Liver (tissue), 9 donors: ENCODE measurements around the gene RASA3. TPM values are rescaled to one million over a fixed set of nuclear protein-coding genes. Genes with fewer than 3 reads are reported as not detected.
A peak's percentile ranks its signal among the peaks of the same experiment; 100 is the strongest.

ENCODE experiments used
- DNase-seq: peaks from one replicate; pipeline ENCODE4 v3.0.0-alpha.2; 2017; ENCODE audit warnings: low spot score
- H3K27ac ChIP-seq, 2 donors: one replicate each; pipeline ENCODE4 v1.7.0; 2013; ENCODE audit warnings: inconsistent platforms in 2 of 2, low read length in 2 of 2, control low read depth in 1 of 2, low read depth in 1 of 2, mild to moderate bottlenecking in 1 of 2
- H3K27me3 ChIP-seq, 4 donors: one replicate each; pipeline versions ENCODE4 v1.6.1 to v1.7.0; 2013; ENCODE audit warnings: low read length in 3 of 4, inconsistent platforms in 1 of 4, mild to moderate bottlenecking in 1 of 4, moderate library complexity in 1 of 4; ENCODE audit not compliant: control insufficient read depth in 4 of 4, insufficient read depth in 4 of 4
- H3K36me3 ChIP-seq, 4 donors: one replicate each; pipeline versions ENCODE4 v1.6.1 to v1.7.0; 2013; ENCODE audit warnings: low read length in 3 of 4, mild to moderate bottlenecking in 3 of 4, low read depth in 1 of 4, moderate library complexity in 1 of 4; ENCODE audit not compliant: control insufficient read depth in 4 of 4, insufficient read depth in 3 of 4
- H3K4me1 ChIP-seq, 4 donors: one replicate each; pipeline versions ENCODE4 v1.6.1 to v1.7.0; 2013; ENCODE audit warnings: low read length in 3 of 4, mild to moderate bottlenecking in 3 of 4, moderate library complexity in 1 of 4; ENCODE audit not compliant: control insufficient read depth in 4 of 4, insufficient read depth in 4 of 4
- H3K4me3 ChIP-seq, 3 donors: one replicate each; pipeline versions ENCODE4 v1.6.1 to v1.7.0; 2013; ENCODE audit warnings: low read length in 3 of 3, control low read depth in 1 of 3, low read depth in 1 of 3, mild to moderate bottlenecking in 1 of 3
- H3K9ac ChIP-seq, 2 donors: one replicate each; pipeline ENCODE4 v1.7.0; 2013; ENCODE audit warnings: low read length in 2 of 2, mild to moderate bottlenecking in 2 of 2, moderate library complexity in 2 of 2, control low read depth in 1 of 2, low read depth in 1 of 2
- H3K9me3 ChIP-seq, 4 donors: one replicate each; pipeline versions ENCODE4 v1.6.1 to v1.7.0; 2013; ENCODE audit warnings: low read length in 3 of 4; ENCODE audit not compliant: control insufficient read depth in 4 of 4
- ATF3 ChIP-seq: IDR thresholded peaks from 2 replicates; pipeline ENCODE4 v1.6.1; 2016; ENCODE audit warnings: antibody characterized with exemption
- CTCF ChIP-seq: fragments of 150-350 bp; IDR thresholded peaks from 2 replicates; pipeline ENCODE4 v1.5.1; 2017; ENCODE audit warnings: improper control_type of control experiment, low read depth, low read length; ENCODE audit not compliant: missing input control
- EGR1 ChIP-seq, 2 donors: IDR thresholded peaks; 2 replicates each; pipeline ENCODE4 v1.6.1; 2016 to 2018; ENCODE audit warnings: antibody characterized with exemption in 2 of 2, low read depth in 2 of 2
- FOXA1 ChIP-seq: IDR thresholded peaks from 2 replicates; pipeline ENCODE4 v1.6.1; 2016; ENCODE audit warnings: antibody characterized with exemption
- FOXA2 ChIP-seq: IDR thresholded peaks from 2 replicates; pipeline ENCODE4 v1.6.1; 2016; ENCODE audit warnings: antibody characterized with exemption
- GABPA ChIP-seq, 2 donors: IDR thresholded peaks in 1 of 2; conservative IDR thresholded peaks in 1 of 2; 2 replicates each; pipeline ENCODE4 v1.6.1; 2016; ENCODE audit warnings: antibody characterized with exemption in 2 of 2, mild to moderate bottlenecking in 1 of 2, moderate library complexity in 1 of 2
- HNF4A ChIP-seq, 2 donors: conservative IDR thresholded peaks; 2 replicates each; pipeline ENCODE4 v1.6.1; 2016; ENCODE audit warnings: antibody characterized with exemption in 2 of 2, mild to moderate bottlenecking in 2 of 2
- HNF4G ChIP-seq: IDR thresholded peaks from 2 replicates; pipeline ENCODE4 v1.6.1; 2016; ENCODE audit warnings: antibody characterized with exemption
- JUND ChIP-seq, 2 donors: IDR thresholded peaks; 2 replicates each; pipeline ENCODE4 v1.6.1; 2016; ENCODE audit warnings: antibody characterized with exemption in 2 of 2
- RAD21 ChIP-seq, 2 donors: IDR thresholded peaks; 2 replicates each; pipeline ENCODE4 v1.6.1; 2016; ENCODE audit warnings: antibody characterized with exemption in 2 of 2, mild to moderate bottlenecking in 2 of 2
- REST ChIP-seq: IDR thresholded peaks from 2 replicates; pipeline ENCODE4 v1.6.1; 2016; ENCODE audit warnings: antibody characterized with exemption, mild to moderate bottlenecking
- SP1 ChIP-seq: IDR thresholded peaks from 2 replicates; pipeline ENCODE4 v1.6.1; 2018; ENCODE audit warnings: antibody characterized with exemption, mild to moderate bottlenecking
- TAF1 ChIP-seq: conservative IDR thresholded peaks from 2 replicates; pipeline ENCODE4 v1.6.1; 2016; ENCODE audit warnings: antibody characterized with exemption, mild to moderate bottlenecking
- YY1 ChIP-seq: IDR thresholded peaks from 2 replicates; pipeline ENCODE4 v1.6.1; 2016; ENCODE audit warnings: antibody characterized with exemption, mild to moderate bottlenecking
- ZBTB33 ChIP-seq: IDR thresholded peaks from 2 replicates; pipeline ENCODE4 v1.6.1; 2016; ENCODE audit warnings: antibody characterized with exemption
- WGBS: extraction: QIAGEN DNeasy Blood & Tissue Kit; methylation state at CpG from one replicate; pipeline ENCODE4 v1.1.7; 2013; 5-methylcytosine and 5-hydroxymethylcytosine counted together
- polyA plus RNA-seq, 2 donors: library from polyadenylated mRNA; stranded (reverse) in 1 of 2; unstranded in 1 of 2; fragments of 200-250 nt in 1 of 2; fragments of >200 nt in 1 of 2; fragmentation: Nextera tagmentation in 1 of 2; extraction: Ambion mirVana in 1 of 2; gene quantifications; one replicate each; pipeline versions ENCODE4 v1.2.1 to v1.2.3, GENCODE V29; 2013 to 2015
- total RNA-seq, 2 donors: library from RNA; depleted of rRNA; stranded (reverse); fragments of >200 nt; gene quantifications; one replicate each; pipeline ENCODE4 v1.2.3, GENCODE V29; 2014
- donor health status: healthy.
- donor health status: healthy.
- donor health status: healthy.
- donor health status: healthy.
- donor health status: healthy.

Gene RASA3
- total and polyA plus RNA-seq, 4 donors: 0.64 to 5.9 (median 3.8) TPM

- H3K9me3 ChIP-seq: no peaks in the 10 kb centered on the region
- H3K4me3 ChIP-seq: no peak overlapping the region
- H3K27me3 ChIP-seq: no peaks in the 10 kb centered on the region
- no peaks in the 10 kb centered on the region for H3K36me3 ChIP-seq
- 89% methylated on average over 30 of the region's 37 CpGs for WGBS
- TF ChIP-seq SP1 (no peak), HNF4G (no peak), CTCF (peak; percentile 31), HNF4A (conservative IDR thresholded peaks at IDR 0.05) (no peak), RAD21 (IDR thresholded peaks at IDR 0.05) (peak in 1 of 2 donors; percentile 11), ATF3 (no peak), JUND (IDR thresholded peaks at IDR 0.05) (no peak), EGR1 (IDR thresholded peaks at IDR 0.05; ENCODE audit: low read depth in 2 of 2) (no peak), YY1 (no peak), REST (no peak), TAF1 (no peak), FOXA2 (no peak), FOXA1 (no peak), ZBTB33 (no peak), GABPA (IDR thresholded peaks at IDR 0.05 in 1 of 2, conservative IDR thresholded peaks at IDR 0.05 in 1 of 2) (no peak)
- peaks cover 0 to 1% (median 0%) of the 10 kb centered on the region in 4 donors for H3K4me1 ChIP-seq
- no peak overlapping the region for H3K27ac ChIP-seq
- no peak for DNase-seq
- no peak overlapping the region for H3K9ac ChIP-seq
Measured at GRCh38 chr13:114043421-114044053, 88.9 kb downstream of the RASA3 start.
